Retinal pigment epithelial cell (primary cell): ENCODE results near the gene FKBP14.
A peak's percentile ranks its signal among the peaks of the same experiment; 100 is the strongest.
"Not testable (repeated sequence)": the region's sequence is repeated elsewhere in the genome, so short reads cannot be mapped to it uniquely, and the experiment has no call there.

Source experiments
- DNase-seq: peaks from one replicate; pipeline ENCODE4 v3.0.0-alpha.2; 2010; ENCODE audit warnings: low read depth
- H3K4me3 ChIP-seq: 2 replicates; pipeline ENCODE4 v1.5.1; 2011; ENCODE audit warnings: mild to moderate bottlenecking, low read length, control low read depth, moderate library complexity
- CTCF ChIP-seq: conservative IDR thresholded peaks from 2 replicates; pipeline ENCODE4 v1.5.1; 2011; ENCODE audit warnings: low read depth, low read length, control low read depth, inconsistent platforms

FKBP14 gene

GRCh38 chr7:30066687-30067086, 40.2 kb upstream of the FKBP14 start:
- DNase-seq: no peak
- H3K4me3 ChIP-seq: no peak overlapping the region
- no peak for TF ChIP-seq CTCF

- DNase-seq: no peak
- TF ChIP-seq CTCF: no peak
Observed at GRCh38 chr7:30065746-30066145, 39.2 kb upstream of the FKBP14 start.

GRCh38 chr7:30062587-30062986, 36.1 kb upstream of the FKBP14 start:
- DNase-seq: no peak
- H3K4me3 ChIP-seq: no peak overlapping the region
- TF ChIP-seq CTCF: peak; percentile 77

More at GRCh38 chr7:30065746-30066145, 39.2 kb upstream of the FKBP14 start:
- H3K4me3 ChIP-seq: no peak overlapping the region

- not testable (repeated sequence) for DNase-seq, H3K4me3 ChIP-seq
- peak; percentile 59 for TF ChIP-seq CTCF
Observed at GRCh38 chr7:30061786-30062185, 35.3 kb upstream of the FKBP14 start.

- no peak overlapping the region for H3K4me3 ChIP-seq
- no peak for DNase-seq
- TF ChIP-seq CTCF: no peak
Observed at GRCh38 chr7:30057741-30058140, 31.2 kb upstream of the FKBP14 start.

- DNase-seq: no peak
- no peak for TF ChIP-seq CTCF
- no peak overlapping the region for H3K4me3 ChIP-seq
Observed at GRCh38 chr7:30053068-30053467, 26.6 kb upstream of the FKBP14 start.

- no peak for TF ChIP-seq CTCF
- no peak overlapping the region for H3K4me3 ChIP-seq
- no peak for DNase-seq
Observed at GRCh38 chr7:30049173-30049572, 22.7 kb upstream of the FKBP14 start.
